ENCODE measurements around the gene FNDC7. TPM values are rescaled to one million over a fixed set of nuclear protein-coding genes. Genes with fewer than 3 reads are reported as not detected.
A peak's percentile ranks its signal among the peaks of the same experiment; 100 is the strongest.
"Not testable (repeated sequence)": the region's sequence is repeated elsewhere in the genome, so short reads cannot be mapped to it uniquely, and the experiment has no call there.

Gene FNDC7
- total RNA-seq, 1 donor from 2014 or later, result not detected

DNA sequence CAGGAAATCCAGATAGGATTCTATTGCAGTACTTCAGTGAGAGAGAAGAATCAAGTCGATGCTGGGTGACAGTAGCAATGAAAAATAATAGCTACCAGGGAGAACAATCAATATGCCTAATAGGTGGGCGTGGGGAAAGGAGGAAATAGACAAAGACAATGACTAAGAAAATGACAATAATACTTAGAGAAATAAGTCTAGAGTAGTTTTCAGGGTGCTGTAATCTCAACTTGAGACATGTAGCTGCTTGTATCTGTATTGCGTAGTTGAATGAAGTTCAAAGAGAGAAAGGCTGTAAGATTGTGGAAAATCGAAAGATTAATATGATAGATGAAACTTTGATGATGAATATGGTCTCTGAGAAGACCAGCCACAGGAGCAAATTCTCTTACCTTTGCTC lies 36.4 kb downstream of the FNDC7 start:
- Histone ChIP-seq H3K9ac (ENCODE audit: low read depth in 1 of 3, low read length in 3 of 3) (no peak overlapping the region), H3K27ac (ENCODE audit: low read depth, low read length) (no peak overlapping the region), H3K36me3 (ENCODE audit: control insufficient read depth in 3 of 3, insufficient read depth in 3 of 3, low read length in 3 of 3) (peaks cover 0 to 12% (median 10%) of the 10 kb centered on the region in 3 donors), H3K9me3 (ENCODE audit: control insufficient read depth in 3 of 3, low read length in 3 of 3) (no peaks in the 10 kb centered on the region), H3K4me1 (ENCODE audit: control insufficient read depth in 3 of 3, insufficient read depth in 3 of 3, low read length in 3 of 3) (peaks cover 0 to 5% (median 2%) of the 10 kb centered on the region in 3 donors), H3K27me3 (ENCODE audit: control insufficient read depth in 3 of 3, insufficient read depth in 3 of 3, low read length in 3 of 3) (no peaks in the 10 kb centered on the region), H3K4me3 (ENCODE audit: low read length in 3 of 3) (no peak overlapping the region)

DNA sequence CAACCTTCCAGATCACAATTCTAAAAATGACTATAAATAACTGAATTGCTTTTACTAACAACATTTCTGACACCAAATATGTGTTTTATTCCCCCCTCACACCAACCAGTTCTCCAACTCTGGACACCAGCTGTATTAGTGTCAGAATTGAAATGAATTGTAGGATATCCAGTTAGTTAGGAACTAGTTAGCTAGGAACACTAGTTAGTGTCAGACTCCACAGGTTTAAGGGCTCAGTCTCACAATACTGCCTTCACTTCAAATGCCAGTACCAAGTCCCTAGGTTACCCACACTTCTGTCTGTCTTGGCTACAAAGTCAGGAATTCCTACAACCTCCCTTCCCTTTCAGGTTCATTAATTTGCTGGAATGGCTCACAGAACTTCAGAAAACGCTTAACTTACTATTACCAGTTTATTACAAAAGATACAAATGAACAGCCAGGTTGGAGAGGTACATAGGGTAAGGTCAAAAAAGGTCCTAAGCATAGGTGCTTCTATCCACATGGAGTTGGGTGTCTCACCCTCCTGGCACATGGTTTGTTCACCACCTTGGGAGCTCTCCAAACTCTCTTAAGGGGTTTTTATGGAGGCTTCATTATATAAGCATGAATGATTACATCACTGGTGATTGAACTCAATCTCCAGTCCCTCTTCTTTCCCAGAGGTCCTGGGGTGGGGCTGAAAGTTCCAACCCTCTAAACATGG lies 37.9 kb downstream of the FNDC7 start:
- Histone ChIP-seq H3K27ac (ENCODE audit: low read depth, low read length) (no peak overlapping the region), H3K27me3 (ENCODE audit: control insufficient read depth in 3 of 3, insufficient read depth in 3 of 3, low read length in 3 of 3) (no peaks in the 10 kb centered on the region), H3K4me3 (ENCODE audit: low read length in 3 of 3) (no peak overlapping the region), H3K36me3 (ENCODE audit: control insufficient read depth in 3 of 3, insufficient read depth in 3 of 3, low read length in 3 of 3) (peaks cover 4 to 20% (median 16%) of the 10 kb centered on the region in 3 donors), H3K4me1 (ENCODE audit: control insufficient read depth in 3 of 3, insufficient read depth in 3 of 3, low read length in 3 of 3) (peaks cover 0 to 5% (median 2%) of the 10 kb centered on the region in 3 donors), H3K9ac (ENCODE audit: low read depth in 1 of 3, low read length in 3 of 3) (no peak overlapping the region), H3K9me3 (ENCODE audit: control insufficient read depth in 3 of 3, low read length in 3 of 3) (no peaks in the 10 kb centered on the region)

- Histone ChIP-seq H3K9ac (ENCODE audit: low read depth in 1 of 3, low read length in 3 of 3) (no peak overlapping the region), H3K27ac (ENCODE audit: low read depth, low read length) (no peak overlapping the region), H3K4me1 (ENCODE audit: control insufficient read depth in 3 of 3, insufficient read depth in 3 of 3, low read length in 3 of 3) (peaks cover 0 to 2% (median 0%) of the 10 kb centered on the region in 3 donors), H3K4me3 (ENCODE audit: low read length in 3 of 3) (no peak overlapping the region), H3K27me3 (ENCODE audit: control insufficient read depth in 3 of 3, insufficient read depth in 3 of 3, low read length in 3 of 3) (no peaks in the 10 kb centered on the region), H3K36me3 (ENCODE audit: control insufficient read depth in 3 of 3, insufficient read depth in 3 of 3, low read length in 3 of 3) (peaks cover 4 to 31% (median 20%) of the 10 kb centered on the region in 3 donors), H3K9me3 (ENCODE audit: control insufficient read depth in 3 of 3, low read length in 3 of 3) (no peaks in the 10 kb centered on the region)
Observed at GRCh38 chr1:108753363-108753762, 40.7 kb downstream of the FNDC7 start.

DNA sequence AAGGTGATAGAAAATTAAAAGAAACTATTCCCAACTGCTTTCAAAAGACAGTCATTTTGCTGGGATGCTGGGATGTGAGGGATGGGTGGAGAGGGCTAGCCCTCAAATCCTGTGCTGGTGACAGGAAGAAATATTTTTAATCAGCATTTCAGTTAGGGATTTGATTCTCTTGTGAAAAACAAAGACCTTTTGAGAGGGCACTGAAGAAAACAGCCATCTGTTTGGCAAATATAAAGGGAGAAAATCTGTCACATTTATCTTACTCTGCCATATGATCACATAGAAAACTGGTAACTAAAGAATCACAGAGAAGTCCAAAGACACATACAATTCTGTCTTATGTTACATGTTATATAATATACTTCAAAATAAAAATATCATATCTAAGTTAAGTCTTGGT lies 46.1 kb downstream of the FNDC7 start:
- Histone ChIP-seq H3K4me1 (ENCODE audit: control insufficient read depth in 3 of 3, insufficient read depth in 3 of 3, low read length in 3 of 3) (no peaks in the 10 kb centered on the region), H3K27me3 (ENCODE audit: control insufficient read depth in 3 of 3, insufficient read depth in 3 of 3, low read length in 3 of 3) (no peaks in the 10 kb centered on the region), H3K36me3 (ENCODE audit: control insufficient read depth in 3 of 3, insufficient read depth in 3 of 3, low read length in 3 of 3) (peaks cover 4 to 38% (median 27%) of the 10 kb centered on the region in 3 donors), H3K9ac (ENCODE audit: low read depth in 1 of 3, low read length in 3 of 3) (peak overlapping the region in 1 of 3 donors; percentile 30), H3K27ac (ENCODE audit: low read depth, low read length) (no peak overlapping the region), H3K9me3 (ENCODE audit: control insufficient read depth in 3 of 3, low read length in 3 of 3) (no peaks in the 10 kb centered on the region), H3K4me3 (ENCODE audit: low read length in 3 of 3) (no peak overlapping the region)

- H3K27ac ChIP-seq (ENCODE audit: low read depth, low read length), result no peak overlapping the region
- H3K4me3 ChIP-seq (ENCODE audit: low read length in 3 of 3), result no peak overlapping the region
- H3K36me3 ChIP-seq (ENCODE audit: control insufficient read depth in 3 of 3, insufficient read depth in 3 of 3, low read length in 3 of 3), result peaks cover 10 to 25% (median 15%) of the 10 kb centered on the region in 3 donors
- H3K9me3 ChIP-seq (ENCODE audit: control insufficient read depth in 3 of 3, low read length in 3 of 3), result no peaks in the 10 kb centered on the region
- H3K27me3 ChIP-seq (ENCODE audit: control insufficient read depth in 3 of 3, insufficient read depth in 3 of 3, low read length in 3 of 3), result no peaks in the 10 kb centered on the region
- no peak overlapping the region for H3K9ac ChIP-seq (ENCODE audit: low read depth in 1 of 3, low read length in 3 of 3)
- H3K4me1 ChIP-seq (ENCODE audit: control insufficient read depth in 3 of 3, insufficient read depth in 3 of 3, low read length in 3 of 3), result no peaks in the 10 kb centered on the region
Observed at GRCh38 chr1:108767115-108767514, 54.4 kb downstream of the FNDC7 start.

DNA sequence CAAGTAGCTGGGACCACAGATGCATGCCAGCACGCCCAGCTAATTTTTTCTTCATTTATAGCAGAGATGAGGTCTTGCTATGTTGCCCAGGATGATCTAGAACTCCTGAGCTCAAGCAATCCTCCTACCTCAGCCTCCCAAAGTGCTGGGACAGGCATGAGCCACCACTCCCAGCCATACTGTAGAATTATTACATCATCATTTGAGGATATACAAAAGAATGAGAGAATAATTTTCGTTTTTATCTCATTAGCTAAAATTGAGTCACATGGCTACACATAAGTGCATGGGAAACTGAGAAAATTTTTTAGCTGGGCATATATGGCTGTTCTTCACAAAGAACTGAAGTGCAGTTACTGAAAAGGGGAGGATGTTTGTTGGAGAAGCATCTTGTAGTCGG lies 55.0 kb downstream of the FNDC7 start:
- no peaks in the 10 kb centered on the region for H3K4me1 ChIP-seq (ENCODE audit: control insufficient read depth in 3 of 3, insufficient read depth in 3 of 3, low read length in 3 of 3)
- no peak overlapping the region for H3K9ac ChIP-seq (ENCODE audit: low read depth in 1 of 3, low read length in 3 of 3)
- H3K27me3 ChIP-seq (ENCODE audit: control insufficient read depth in 3 of 3, insufficient read depth in 3 of 3, low read length in 3 of 3), result no peaks in the 10 kb centered on the region
- H3K9me3 ChIP-seq (ENCODE audit: control insufficient read depth in 3 of 3, low read length in 3 of 3), result no peaks in the 10 kb centered on the region
- H3K27ac ChIP-seq (ENCODE audit: low read depth, low read length), result no peak overlapping the region
- peaks cover 10 to 24% (median 17%) of the 10 kb centered on the region in 3 donors for H3K36me3 ChIP-seq (ENCODE audit: control insufficient read depth in 3 of 3, insufficient read depth in 3 of 3, low read length in 3 of 3)
- no peak overlapping the region for H3K4me3 ChIP-seq (ENCODE audit: low read length in 3 of 3)

- Histone ChIP-seq H3K36me3 (ENCODE audit: control insufficient read depth in 3 of 3, insufficient read depth in 3 of 3, low read length in 3 of 3) (peaks cover 12 to 36% (median 30%) of the 10 kb centered on the region in 3 donors), H3K9me3 (ENCODE audit: control insufficient read depth in 3 of 3, low read length in 3 of 3) (no peaks in the 10 kb centered on the region), H3K4me3 (ENCODE audit: low read length in 3 of 3) (no peak overlapping the region), H3K4me1 (ENCODE audit: control insufficient read depth in 3 of 3, insufficient read depth in 3 of 3, low read length in 3 of 3) (no peaks in the 10 kb centered on the region), H3K27me3 (ENCODE audit: control insufficient read depth in 3 of 3, insufficient read depth in 3 of 3, low read length in 3 of 3) (no peaks in the 10 kb centered on the region), H3K9ac (ENCODE audit: low read depth in 1 of 3, low read length in 3 of 3) (no peak overlapping the region), H3K27ac (ENCODE audit: low read depth, low read length) (no peak overlapping the region)
Observed at GRCh38 chr1:108777839-108778238, 65.1 kb downstream of the FNDC7 start.

GRCh38 chr1:108779455-108779854 lies 66.7 kb downstream of the FNDC7 start:
- Histone ChIP-seq H3K9me3 (ENCODE audit: control insufficient read depth in 3 of 3, low read length in 3 of 3) (no peaks in the 10 kb centered on the region), H3K36me3 (ENCODE audit: control insufficient read depth in 3 of 3, insufficient read depth in 3 of 3, low read length in 3 of 3) (peaks cover 12 to 34% (median 34%) of the 10 kb centered on the region in 3 donors), H3K9ac (ENCODE audit: low read depth in 1 of 3, low read length in 3 of 3) (no peak overlapping the region), H3K4me3 (ENCODE audit: low read length in 3 of 3) (no peak overlapping the region), H3K27ac (ENCODE audit: low read depth, low read length) (no peak overlapping the region), H3K4me1 (ENCODE audit: control insufficient read depth in 3 of 3, insufficient read depth in 3 of 3, low read length in 3 of 3) (no peaks in the 10 kb centered on the region), H3K27me3 (ENCODE audit: control insufficient read depth in 3 of 3, insufficient read depth in 3 of 3, low read length in 3 of 3) (no peaks in the 10 kb centered on the region)

GRCh38 chr1:108780937-108781574 lies 68.3 kb downstream of the FNDC7 start:
- peaks cover 0 to 7% (median 4%) of the 10 kb centered on the region in 3 donors for H3K9me3 ChIP-seq (ENCODE audit: control insufficient read depth in 3 of 3, low read length in 3 of 3)
- peaks cover 20 to 44% (median 43%) of the 10 kb centered on the region in 3 donors for H3K36me3 ChIP-seq (ENCODE audit: control insufficient read depth in 3 of 3, insufficient read depth in 3 of 3, low read length in 3 of 3)
- no peak overlapping the region for H3K27ac ChIP-seq (ENCODE audit: low read depth, low read length)
- no peaks in the 10 kb centered on the region for H3K4me1 ChIP-seq (ENCODE audit: control insufficient read depth in 3 of 3, insufficient read depth in 3 of 3, low read length in 3 of 3)
- H3K27me3 ChIP-seq (ENCODE audit: control insufficient read depth in 3 of 3, insufficient read depth in 3 of 3, low read length in 3 of 3), result no peaks in the 10 kb centered on the region
- no peak overlapping the region for H3K9ac ChIP-seq (ENCODE audit: low read depth in 1 of 3, low read length in 3 of 3)
- no peak overlapping the region for H3K4me3 ChIP-seq (ENCODE audit: low read length in 3 of 3)

GRCh38 chr1:108781575-108781944 lies 68.9 kb downstream of the FNDC7 start:
- peaks cover 18 to 45% (median 39%) of the 10 kb centered on the region in 3 donors for H3K36me3 ChIP-seq (ENCODE audit: control insufficient read depth in 3 of 3, insufficient read depth in 3 of 3, low read length in 3 of 3)
- H3K27ac ChIP-seq (ENCODE audit: low read depth, low read length); H3K4me3 ChIP-seq (ENCODE audit: low read length in 3 of 3); H3K27me3 ChIP-seq (ENCODE audit: control insufficient read depth in 3 of 3, insufficient read depth in 3 of 3, low read length in 3 of 3); H3K9ac ChIP-seq (ENCODE audit: low read depth in 1 of 3, low read length in 3 of 3); H3K9me3 ChIP-seq (ENCODE audit: control insufficient read depth in 3 of 3, low read length in 3 of 3); H3K4me1 ChIP-seq (ENCODE audit: control insufficient read depth in 3 of 3, insufficient read depth in 3 of 3, low read length in 3 of 3): not testable (repeated sequence)
